DND-41 (cell line): ENCODE data around the gene KCP.

Experiments used
- ATAC-seq: fragments of 200-7000 bp; cut with Tn5 transposase; 3 replicates; pipeline ENCODE4 v1.9.1; 2021; ENCODE audit warnings: low read depth; ENCODE audit not compliant: insufficient read depth
- DNase-seq: peaks from one replicate; pipeline ENCODE4 v3.0.0-alpha.2; 2020
- H2AFZ ChIP-seq: 2 replicates; pipeline ENCODE4 v1.6.0; 2012; ENCODE audit warnings: low read depth, low read length
- H3K27ac ChIP-seq: 2 replicates; pipeline ENCODE4 v1.5.1; 2012; ENCODE audit warnings: low read length, inconsistent platforms
- H3K27me3 ChIP-seq: fragments of 200-600 bp; sonication (generic); 2 replicates; pipeline ENCODE4 v1.6.0; 2012; ENCODE audit warnings: low read length, mild to moderate bottlenecking, inconsistent platforms; ENCODE audit not compliant: insufficient read depth, poor library complexity
- H3K36me3 ChIP-seq: 2 replicates; pipeline ENCODE4 v1.5.1; 2012; ENCODE audit warnings: low read length, inconsistent platforms; ENCODE audit not compliant: insufficient read depth
- H3K4me1 ChIP-seq: 2 replicates; pipeline ENCODE4 v1.5.1; 2012; ENCODE audit warnings: mild to moderate bottlenecking, low read length; ENCODE audit not compliant: insufficient read depth
- H3K4me2 ChIP-seq: 2 replicates; pipeline ENCODE4 v1.6.0; 2012; ENCODE audit warnings: mild to moderate bottlenecking, moderate library complexity, low read length, inconsistent platforms; ENCODE audit not compliant: insufficient read depth
- H3K4me3 ChIP-seq, 2 experiments: fragments of 200-600 bp in 1 of 2; shearing (Covaris generic) in 1 of 2; 2 replicates each; pipeline ENCODE4 v1.5.1; 2012 to 2016; ENCODE audit warnings: inconsistent platforms in 2 of 2, low read length in 2 of 2, mild to moderate bottlenecking in 2 of 2, low read depth in 1 of 2, moderate library complexity in 1 of 2
- H3K79me2 ChIP-seq: 2 replicates; pipeline ENCODE4 v1.6.0; 2012; ENCODE audit warnings: low read length, inconsistent platforms; ENCODE audit not compliant: insufficient read depth
- H3K9ac ChIP-seq: 2 replicates; pipeline ENCODE4 v1.6.0; 2012; ENCODE audit warnings: low read depth, mild to moderate bottlenecking, inconsistent platforms, low read length, moderate library complexity
- H3K9me3 ChIP-seq: 2 replicates; pipeline ENCODE4 v1.5.1; 2012; ENCODE audit warnings: low read length, moderate library complexity, mild to moderate bottlenecking, inconsistent platforms; ENCODE audit not compliant: insufficient read depth, severe bottlenecking
- H4K20me1 ChIP-seq: 2 replicates; pipeline ENCODE4 v1.6.0; 2012; ENCODE audit warnings: low read length; ENCODE audit not compliant: insufficient read depth
- EZH2 ChIP-seq: IDR thresholded peaks from 3 replicates; pipeline ENCODE4 v1.6.1; 2012; ENCODE audit warnings: borderline replicate concordance, low read depth, mild to moderate bottlenecking, moderate library complexity, low read length, inconsistent platforms; ENCODE audit not compliant: severe bottlenecking
- TF ChIP-seq, protein P1 (sequence below): IDR thresholded peaks from 2 replicates; pipeline ENCODE4 v1.5.1; 2012; ENCODE audit warnings: borderline replicate concordance, low read length, moderate library complexity, mild to moderate bottlenecking; ENCODE audit not compliant: poor library complexity, severe bottlenecking; ENCODE audit errors: extremely low read depth

Gene KCP

GRCh38 chr7:128906766-128907559 lies 3.5 kb downstream of the KCP start:
- H3K79me2 ChIP-seq, result no peaks in the 10 kb centered on the region
- ATAC-seq (no peak), DNase-seq (no peak)
- no peak overlapping the region for H3K27ac ChIP-seq
- H4K20me1 ChIP-seq, result no peaks in the 10 kb centered on the region
- 0 out of 2 replicates have a peak, but pooled peaks cover 3% of the 10 kb centered on the region for H3K4me1 ChIP-seq
- H3K4me3 ChIP-seq, result no peak overlapping the region
- TF ChIP-seq, protein P1, sequence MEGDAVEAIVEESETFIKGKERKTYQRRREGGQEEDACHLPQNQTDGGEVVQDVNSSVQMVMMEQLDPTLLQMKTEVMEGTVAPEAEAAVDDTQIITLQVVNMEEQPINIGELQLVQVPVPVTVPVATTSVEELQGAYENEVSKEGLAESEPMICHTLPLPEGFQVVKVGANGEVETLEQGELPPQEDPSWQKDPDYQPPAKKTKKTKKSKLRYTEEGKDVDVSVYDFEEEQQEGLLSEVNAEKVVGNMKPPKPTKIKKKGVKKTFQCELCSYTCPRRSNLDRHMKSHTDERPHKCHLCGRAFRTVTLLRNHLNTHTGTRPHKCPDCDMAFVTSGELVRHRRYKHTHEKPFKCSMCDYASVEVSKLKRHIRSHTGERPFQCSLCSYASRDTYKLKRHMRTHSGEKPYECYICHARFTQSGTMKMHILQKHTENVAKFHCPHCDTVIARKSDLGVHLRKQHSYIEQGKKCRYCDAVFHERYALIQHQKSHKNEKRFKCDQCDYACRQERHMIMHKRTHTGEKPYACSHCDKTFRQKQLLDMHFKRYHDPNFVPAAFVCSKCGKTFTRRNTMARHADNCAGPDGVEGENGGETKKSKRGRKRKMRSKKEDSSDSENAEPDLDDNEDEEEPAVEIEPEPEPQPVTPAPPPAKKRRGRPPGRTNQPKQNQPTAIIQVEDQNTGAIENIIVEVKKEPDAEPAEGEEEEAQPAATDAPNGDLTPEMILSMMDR, result no peak
- TF ChIP-seq EZH2, result no peak
- no peak overlapping the region for H3K4me2 ChIP-seq
- H3K27me3 ChIP-seq, result no peaks in the 10 kb centered on the region
- no peak overlapping the region for H2AFZ ChIP-seq
- H3K36me3 ChIP-seq, result no peaks in the 10 kb centered on the region
- no peaks in the 10 kb centered on the region for H3K9me3 ChIP-seq
- no peak overlapping the region for H3K9ac ChIP-seq

GRCh38 chr7:128906001-128906765 lies 4.3 kb downstream of the KCP start:
- no peaks in the 10 kb centered on the region for H3K36me3 ChIP-seq
- no peaks in the 10 kb centered on the region for H3K79me2 ChIP-seq
- no peaks in the 10 kb centered on the region for H3K9me3 ChIP-seq
- H3K27me3 ChIP-seq, result no peaks in the 10 kb centered on the region
- DNase-seq (no peak), ATAC-seq (no peak)
- no peak overlapping the region for H3K9ac ChIP-seq
- no peak overlapping the region for H3K4me2 ChIP-seq
- H3K4me1 ChIP-seq, result 0 out of 2 replicates have a peak, but pooled peaks cover 3% of the 10 kb centered on the region
- H4K20me1 ChIP-seq, result no peaks in the 10 kb centered on the region
- H3K4me3 ChIP-seq, result no peak overlapping the region
- no peak overlapping the region for H3K27ac ChIP-seq
- no peak overlapping the region for H2AFZ ChIP-seq
- TF ChIP-seq, protein P1, result no peak
- no peak for TF ChIP-seq EZH2

DNA sequence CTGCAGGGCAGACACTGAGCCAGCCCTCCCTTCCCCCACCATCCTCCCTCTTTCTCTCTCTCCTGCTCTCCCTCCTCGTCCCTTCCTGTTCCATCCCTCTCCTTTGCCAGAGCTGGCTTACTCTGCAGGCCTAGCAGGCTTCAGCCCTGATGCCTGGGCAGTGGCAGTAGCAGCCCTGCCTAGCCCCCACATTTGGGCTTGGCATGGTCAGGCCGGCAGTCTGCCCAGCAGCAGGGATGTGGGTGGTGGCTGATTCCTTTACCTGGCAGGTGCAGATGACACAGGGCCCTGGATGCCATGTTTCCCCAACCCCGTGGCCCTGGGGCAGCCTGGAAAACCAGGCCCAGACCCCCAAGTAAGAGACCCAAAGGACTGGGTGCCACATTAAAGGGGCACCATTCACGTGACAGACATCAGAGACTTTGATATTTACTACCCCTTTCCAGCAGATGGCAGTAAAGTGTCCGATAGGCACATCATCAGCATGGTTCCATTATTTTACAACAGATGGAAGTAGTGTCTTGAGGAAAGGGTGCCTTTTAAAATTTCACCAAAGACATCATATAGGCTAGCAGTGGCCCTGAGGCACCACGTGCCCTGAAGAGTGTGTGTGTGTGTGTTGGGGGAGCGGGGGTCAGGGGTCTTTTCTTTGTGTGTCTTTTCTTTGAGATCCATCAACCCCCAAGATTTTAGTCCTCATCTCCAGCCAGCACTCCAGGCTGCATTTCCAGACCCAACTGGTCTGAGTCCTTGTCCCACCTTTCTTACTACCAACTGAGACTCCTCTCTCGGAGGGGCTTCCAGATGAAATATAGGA lies 5.9 kb downstream of the KCP start:
- no peak overlapping the region for H3K4me3 ChIP-seq
- H4K20me1 ChIP-seq, result no peaks in the 10 kb centered on the region
- H3K79me2 ChIP-seq, result no peaks in the 10 kb centered on the region
- H3K36me3 ChIP-seq, result no peaks in the 10 kb centered on the region
- peak overlapping the region; percentile 29; the same call in 1 of the 2 replicates for H3K4me2 ChIP-seq
- TF ChIP-seq EZH2, result no peak
- TF ChIP-seq, protein P1, result peak; percentile 71
- H3K27me3 ChIP-seq, result no peaks in the 10 kb centered on the region
- no peak overlapping the region for H3K9ac ChIP-seq
- peaks cover 7% of the 10 kb centered on the region for H3K9me3 ChIP-seq
- DNase-seq (peak; percentile 47), ATAC-seq (peak; percentile 88)
- 0 out of 2 replicates have a peak, but pooled peaks cover 3% of the 10 kb centered on the region for H3K4me1 ChIP-seq
- H2AFZ ChIP-seq, result no peak overlapping the region
- no peak overlapping the region for H3K27ac ChIP-seq
